GM23338 (cell line): ENCODE results near the gene RNF112. TPM values are rescaled to one million over a fixed set of nuclear protein-coding genes. Genes with fewer than 3 reads are reported as not detected.

Source experiments
- ATAC-seq: fragments of 200-7000 bp; cut with Tn5 transposase; 3 replicates; pipeline ENCODE4 v1.9.1; 2020
- DNase-seq: peaks from one replicate; pipeline ENCODE4 v3.0.0-alpha.2; 2015; ENCODE audit warnings: low spot score
- H2AFZ ChIP-seq: fragments of 200-600 bp; sonication (generic); 2 replicates; pipeline ENCODE4 v1.8.0; 2016; ENCODE audit warnings: antibody characterized with exemption, mild to moderate bottlenecking, moderate library complexity
- H3F3A ChIP-seq: fragments of 200-600 bp; sonication (generic); replicated peaks from 2 replicates; pipeline ENCODE4 v1.8.0; 2017; ENCODE audit warnings: antibody characterized with exemption, mixed run types, low read depth
- H3K27ac ChIP-seq: fragments of 200-600 bp; sonication (generic); 2 replicates; pipeline ENCODE4 v1.6.1; 2016; ENCODE audit warnings: low read depth
- H3K27me3 ChIP-seq: fragments of 200-600 bp; sonication (generic); 2 replicates; pipeline ENCODE4 v1.8.0; 2016; ENCODE audit warnings: mild to moderate bottlenecking, mixed run types, moderate library complexity; ENCODE audit not compliant: insufficient read depth
- H3K36me3 ChIP-seq: fragments of 200-600 bp; sonication (generic); 2 replicates; pipeline ENCODE4 v1.8.0; 2016; ENCODE audit warnings: mild to moderate bottlenecking; ENCODE audit not compliant: insufficient read depth
- H3K4me1 ChIP-seq: fragments of 200-600 bp; sonication (generic); 2 replicates; pipeline ENCODE4 v1.8.0; 2016; ENCODE audit warnings: mild to moderate bottlenecking, moderate library complexity; ENCODE audit not compliant: insufficient read depth
- H3K4me2 ChIP-seq: fragments of 200-600 bp; sonication (generic); 2 replicates; pipeline ENCODE4 v1.7.1; 2017; ENCODE audit warnings: mixed run types
- H3K4me3 ChIP-seq: fragments of 200-600 bp; sonication (generic); 2 replicates; pipeline ENCODE4 v1.6.1; 2016; ENCODE audit warnings: mixed run types
- H3K79me2 ChIP-seq: fragments of 200-600 bp; sonication (generic); replicated peaks from 2 replicates; pipeline ENCODE4 v1.8.0; 2017; ENCODE audit warnings: mild to moderate bottlenecking; ENCODE audit not compliant: insufficient read depth
- H3K9me2 ChIP-seq: fragments of 200-600 bp; sonication (generic); 2 replicates; pipeline ENCODE4 v1.8.0; 2017; ENCODE audit not compliant: insufficient read depth
- H4K20me1 ChIP-seq: fragments of 200-600 bp; sonication (generic); replicated peaks from 2 replicates; pipeline ENCODE4 v1.8.0; 2017; ENCODE audit warnings: mild to moderate bottlenecking; ENCODE audit not compliant: insufficient read depth
- H3K27ac Mint-ChIP-seq: 2 replicates; pipeline ENCODE4 v1.8.0; 2020; ENCODE audit warnings: inconsistent platforms, mild to moderate bottlenecking, moderate library complexity, mixed read lengths
- H3K27me3 Mint-ChIP-seq: 3 replicates; pipeline ENCODE4 v1.8.0; 2022; ENCODE audit warnings: low read depth, mild to moderate bottlenecking, moderate library complexity, mixed read lengths, inconsistent platforms; ENCODE audit not compliant: insufficient read depth, poor library complexity
- H3K36me3 Mint-ChIP-seq: 3 replicates; pipeline ENCODE4 v1.8.0; 2021; ENCODE audit warnings: low read depth, mild to moderate bottlenecking, inconsistent platforms, moderate library complexity, mixed read lengths
- H3K4me1 Mint-ChIP-seq: 3 replicates; pipeline ENCODE4 v1.8.0; 2020; ENCODE audit warnings: mild to moderate bottlenecking, inconsistent platforms, mixed read lengths
- H3K4me3 Mint-ChIP-seq: 3 replicates; pipeline ENCODE4 v1.8.0; 2021; ENCODE audit warnings: moderate library complexity, mild to moderate bottlenecking, inconsistent platforms, mixed read lengths
- H3K9me3 Mint-ChIP-seq: 3 replicates; pipeline ENCODE4 v1.8.0; 2020; ENCODE audit warnings: moderate library complexity, mild to moderate bottlenecking, inconsistent platforms, mixed read lengths
- CTCF ChIP-seq, 2 experiments: fragments of 200-600 bp in 1 of 2; sonication (generic) in 1 of 2; conservative IDR thresholded peaks; 2 replicates each; pipeline versions ENCODE4 v1.5.1 to v1.6.1; 2016 to 2017; ENCODE audit warnings: antibody characterized with exemption in 2 of 2, low read depth in 2 of 2, mild to moderate bottlenecking in 2 of 2, moderate library complexity in 1 of 2
- EZH2phosphoT487 ChIP-seq: fragments of 200-600 bp; sonication (generic); IDR thresholded peaks from one replicate; pipeline ENCODE4 v1.8.1; 2018; ENCODE audit warnings: antibody characterized with exemption; ENCODE audit not compliant: unreplicated experiment
- POLR2AphosphoS5 ChIP-seq: IDR thresholded peaks from 2 replicates; pipeline ENCODE4 v1.6.1; 2016; ENCODE audit warnings: antibody characterized with exemption, low read depth
- REST ChIP-seq: IDR thresholded peaks from one replicate; pipeline ENCODE4 v1.6.1; 2018; ENCODE audit warnings: antibody characterized with exemption; ENCODE audit not compliant: unreplicated experiment
- polyA plus RNA-seq: library from polyadenylated mRNA; unstranded; fragments of >200 nt; fragmentation: Nextera tagmentation; extraction: Ambion mirVana; gene quantifications from 2 replicates; pipeline ENCODE4 v1.2.1, GENCODE V29; 2016
- total RNA-seq: library from RNA; depleted of rRNA; stranded (reverse); fragments of >200 nt; shearing (Covaris generic); gene quantifications from 2 replicates; pipeline ENCODE4 v1.2.3, GENCODE V29; 2014
- TF ChIP-seq, protein P1 (sequence below): IDR thresholded peaks from 2 replicates; pipeline ENCODE4 v1.6.1; 2016; ENCODE audit warnings: antibody characterized with exemption

Gene RNF112
- total and polyA plus RNA-seq, 2 experiments from 2014 or later: 0.42 to 4.1 TPM

DNA sequence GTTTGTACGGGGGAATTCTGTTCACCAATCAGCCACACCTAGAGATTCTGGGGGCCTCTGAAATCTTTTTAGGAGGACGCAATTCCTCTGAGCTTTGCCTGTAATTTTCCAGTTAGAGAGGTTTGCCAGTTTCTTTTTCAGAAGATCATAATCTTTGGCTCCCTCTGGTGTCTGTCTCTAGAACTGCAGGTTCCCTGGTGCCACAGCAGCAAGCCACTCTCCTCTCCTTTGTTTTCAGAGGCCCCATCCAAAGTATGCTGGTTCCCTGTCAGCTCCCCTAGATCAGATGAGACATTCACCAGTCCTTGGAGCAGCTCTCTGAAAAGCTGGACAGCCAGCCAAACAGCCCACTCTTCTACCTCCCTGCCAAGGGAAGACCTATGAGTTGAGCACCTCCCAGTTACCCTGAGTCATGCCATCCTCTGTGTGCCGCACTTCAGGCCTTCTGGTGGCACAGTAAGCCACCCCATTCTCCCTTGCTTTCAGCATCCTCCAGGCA, 36.1 kb downstream of the RNF112 start:
- no peak for TF ChIP-seq EZH2phosphoT487
- no peak for TF ChIP-seq REST
- TF ChIP-seq, protein P1, sequence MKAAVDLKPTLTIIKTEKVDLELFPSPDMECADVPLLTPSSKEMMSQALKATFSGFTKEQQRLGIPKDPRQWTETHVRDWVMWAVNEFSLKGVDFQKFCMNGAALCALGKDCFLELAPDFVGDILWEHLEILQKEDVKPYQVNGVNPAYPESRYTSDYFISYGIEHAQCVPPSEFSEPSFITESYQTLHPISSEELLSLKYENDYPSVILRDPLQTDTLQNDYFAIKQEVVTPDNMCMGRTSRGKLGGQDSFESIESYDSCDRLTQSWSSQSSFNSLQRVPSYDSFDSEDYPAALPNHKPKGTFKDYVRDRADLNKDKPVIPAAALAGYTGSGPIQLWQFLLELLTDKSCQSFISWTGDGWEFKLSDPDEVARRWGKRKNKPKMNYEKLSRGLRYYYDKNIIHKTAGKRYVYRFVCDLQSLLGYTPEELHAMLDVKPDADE: no peak
- TF ChIP-seq CTCF (conservative IDR thresholded peaks at IDR 0.05; ENCODE audit: low read depth in 2 of 2): peak; percentile 87 to 94
- Histone ChIP-seq H3K4me2 (no peak overlapping the region), H3K9me2 (no peaks in the 10 kb centered on the region), H2AFZ (peak overlapping the region; percentile 61; the same call in 1 of the 2 replicates), H4K20me1 (no peaks in the 10 kb centered on the region), H3K79me2 (no peaks in the 10 kb centered on the region), H3F3A (no peaks in the 10 kb centered on the region), H3K27me3 (no peaks in the 10 kb centered on the region), H3K36me3 (peaks cover 9% of the 10 kb centered on the region; the same call in 1 of the 2 replicates), H3K27ac (no peak overlapping the region), H3K4me3 (no peak overlapping the region), H3K4me1 (peaks cover 15% of the 10 kb centered on the region)
- ATAC-seq (peak; percentile 96), DNase-seq (peak; percentile 94)
- Mint-ChIP-seq H3K9me3 (peaks cover 37% of the 10 kb centered on the region), H3K27ac (peak overlapping the region; percentile 69), H3K36me3 (peaks cover 32% of the 10 kb centered on the region), H3K4me1 (peaks cover 19% of the 10 kb centered on the region), H3K27me3 (peaks cover 5% of the 10 kb centered on the region), H3K4me3 (no peak overlapping the region)

DNA sequence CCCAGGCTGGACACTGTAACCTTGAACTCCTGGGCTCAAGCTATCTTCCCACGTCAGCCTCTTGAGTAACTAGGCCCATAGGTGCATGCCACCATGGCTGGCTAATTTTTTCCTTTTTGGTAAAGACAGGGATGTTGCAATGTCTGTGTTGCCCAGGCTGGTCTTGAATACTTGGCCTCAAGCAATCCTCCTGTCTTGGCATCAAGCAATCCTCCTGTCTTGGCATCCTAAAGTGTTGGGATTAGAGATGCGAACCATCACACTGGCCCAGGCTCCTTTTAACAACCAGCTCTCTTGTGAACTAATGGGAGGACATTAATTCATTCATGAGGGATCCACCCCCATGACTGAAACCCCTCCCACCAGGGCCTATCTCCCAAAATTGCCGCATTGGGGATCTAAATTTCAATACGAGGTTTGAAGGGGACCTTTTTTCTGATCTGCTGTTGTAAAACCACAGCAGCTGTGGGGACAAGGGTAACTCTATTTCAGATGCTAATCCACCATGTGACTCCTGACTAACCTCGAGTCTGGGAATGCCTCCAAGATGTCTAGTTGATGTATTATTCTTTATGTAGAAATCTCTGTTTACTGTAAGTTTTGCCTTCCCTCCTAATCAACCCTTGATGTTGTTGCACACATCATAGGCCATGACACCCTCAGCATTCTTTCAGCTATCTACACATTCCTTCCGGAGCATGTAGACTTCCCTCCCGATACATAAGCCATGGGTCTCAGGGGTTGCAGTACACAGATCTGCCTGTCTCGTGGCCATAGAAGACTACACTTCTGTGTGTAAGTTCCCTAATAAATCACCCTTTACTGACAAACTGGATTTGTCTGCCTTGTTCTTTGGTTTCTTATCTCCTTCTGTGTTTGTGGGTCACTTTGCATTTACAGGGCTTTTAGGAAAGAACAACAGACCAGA, 37.6 kb downstream of the RNF112 start:
- H3K79me2 ChIP-seq: no peaks in the 10 kb centered on the region
- H3K4me1 Mint-ChIP-seq: peaks cover 19% of the 10 kb centered on the region
- H4K20me1 ChIP-seq: no peaks in the 10 kb centered on the region
- peaks cover 15% of the 10 kb centered on the region for H3K4me1 ChIP-seq
- no peak overlapping the region; the same call in 1 of the 2 replicates for H3K4me2 ChIP-seq
- H3K27ac ChIP-seq: no peak overlapping the region
- peaks cover 22% of the 10 kb centered on the region for H3K9me3 Mint-ChIP-seq
- ATAC-seq (no peak), DNase-seq (no peak)
- peaks cover 5% of the 10 kb centered on the region for H3K27me3 Mint-ChIP-seq
- H2AFZ ChIP-seq: peak overlapping the region; percentile 83
- H3K36me3 Mint-ChIP-seq: peaks cover 18% of the 10 kb centered on the region
- H3K4me3 ChIP-seq: no peak overlapping the region
- no peaks in the 10 kb centered on the region for H3K9me2 ChIP-seq
- no peak overlapping the region for H3K4me3 Mint-ChIP-seq
- peaks cover 2% of the 10 kb centered on the region; the same call in 1 of the 2 replicates for H3K36me3 ChIP-seq
- no peaks in the 10 kb centered on the region for H3K27me3 ChIP-seq
- H3F3A ChIP-seq: no peaks in the 10 kb centered on the region
- H3K27ac Mint-ChIP-seq: no peak overlapping the region
- TF ChIP-seq EZH2phosphoT487 (no peak), REST (no peak), POLR2AphosphoS5 (no peak)
